ENCODE measurements around the gene PWP2.

DNA sequence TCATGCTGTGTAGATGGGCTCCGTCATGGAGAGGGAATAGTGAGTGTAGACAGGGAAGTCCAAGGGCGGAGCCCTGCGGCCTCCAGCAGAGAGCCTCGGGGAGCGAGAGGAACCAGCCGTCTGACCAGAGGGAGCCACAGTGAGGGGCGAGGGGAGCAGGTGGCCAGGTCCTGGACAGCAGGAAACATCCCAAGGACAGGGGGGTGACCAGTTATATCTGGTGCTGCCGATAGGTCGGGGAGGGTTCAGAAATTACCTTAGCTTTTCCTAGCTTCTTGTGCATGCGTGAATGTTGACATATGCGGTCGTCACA lies 48.6 kb upstream of the PWP2 start:
- TF ChIP-seq, protein P1, sequence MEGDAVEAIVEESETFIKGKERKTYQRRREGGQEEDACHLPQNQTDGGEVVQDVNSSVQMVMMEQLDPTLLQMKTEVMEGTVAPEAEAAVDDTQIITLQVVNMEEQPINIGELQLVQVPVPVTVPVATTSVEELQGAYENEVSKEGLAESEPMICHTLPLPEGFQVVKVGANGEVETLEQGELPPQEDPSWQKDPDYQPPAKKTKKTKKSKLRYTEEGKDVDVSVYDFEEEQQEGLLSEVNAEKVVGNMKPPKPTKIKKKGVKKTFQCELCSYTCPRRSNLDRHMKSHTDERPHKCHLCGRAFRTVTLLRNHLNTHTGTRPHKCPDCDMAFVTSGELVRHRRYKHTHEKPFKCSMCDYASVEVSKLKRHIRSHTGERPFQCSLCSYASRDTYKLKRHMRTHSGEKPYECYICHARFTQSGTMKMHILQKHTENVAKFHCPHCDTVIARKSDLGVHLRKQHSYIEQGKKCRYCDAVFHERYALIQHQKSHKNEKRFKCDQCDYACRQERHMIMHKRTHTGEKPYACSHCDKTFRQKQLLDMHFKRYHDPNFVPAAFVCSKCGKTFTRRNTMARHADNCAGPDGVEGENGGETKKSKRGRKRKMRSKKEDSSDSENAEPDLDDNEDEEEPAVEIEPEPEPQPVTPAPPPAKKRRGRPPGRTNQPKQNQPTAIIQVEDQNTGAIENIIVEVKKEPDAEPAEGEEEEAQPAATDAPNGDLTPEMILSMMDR (IDR thresholded peaks at IDR 0.05) = no peak
- TF ChIP-seq POLR2A (IDR thresholded peaks at IDR 0.05) (no peak), POLR2AphosphoS5 (IDR thresholded peaks at IDR 0.05) (no peak)
